Measurements from ENCODE around the gene DPF3. TPM values are rescaled to one million over a fixed set of nuclear protein-coding genes. Genes with fewer than 3 reads are reported as not detected.

Gene DPF3
- total and polyA plus RNA-seq, 8 donors: 1.4 to 3.6 (median 1.9) TPM

GRCh38 chr14:72615451-72616121 is 278.3 kb downstream of the DPF3 start:
- intact Hi-C loops (cut with DNase I): no loop called here
- H3K36me3 ChIP-seq: no peaks in the 10 kb centered on the region
- H3K9me3 ChIP-seq: no peaks in the 10 kb centered on the region
- no peaks in the 10 kb centered on the region for H3K27me3 ChIP-seq
- no peak overlapping the region for H3K27ac ChIP-seq
- no peak for DNase-seq
- H3K4me3 ChIP-seq: no peak overlapping the region
- H3K4me1 ChIP-seq: no peaks in the 10 kb centered on the region
- TF ChIP-seq CTCF (IDR thresholded peaks at IDR 0.05): no peak
- peak; percentile 19 for ATAC-seq

DNA sequence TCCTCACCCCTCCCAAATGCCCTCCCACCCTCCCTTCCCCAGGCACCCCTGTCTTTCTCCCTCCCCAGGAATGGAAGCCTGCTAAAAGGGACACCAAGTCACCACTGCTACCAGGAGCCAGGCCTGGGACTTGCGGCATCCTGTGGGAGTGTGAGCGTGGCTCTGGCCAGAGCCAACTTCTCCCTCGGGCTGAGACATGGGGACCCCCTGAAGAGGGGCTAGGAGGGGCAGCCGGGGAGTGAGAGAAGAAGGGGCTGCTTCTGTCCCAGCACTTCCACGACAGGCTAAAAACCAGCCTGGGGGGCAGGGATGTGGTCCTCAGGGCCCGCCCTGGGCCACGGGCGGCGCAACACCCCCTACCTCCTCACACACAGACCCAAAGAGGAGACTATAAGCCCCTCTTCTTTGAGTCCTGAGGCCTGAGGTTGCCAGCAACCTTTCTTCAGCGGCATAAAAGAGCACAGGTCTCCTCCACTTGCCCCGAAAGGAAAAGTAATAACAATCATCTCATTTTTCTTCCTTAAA is 278.9 kb downstream of the DPF3 start:
- TF ChIP-seq CTCF (IDR thresholded peaks at IDR 0.05): no peak
- ATAC-seq (no peak), DNase-seq (no peak)
- Histone ChIP-seq H3K4me1 (no peaks in the 10 kb centered on the region), H3K27me3 (no peaks in the 10 kb centered on the region), H3K27ac (no peak overlapping the region), H3K36me3 (no peaks in the 10 kb centered on the region), H3K9me3 (no peaks in the 10 kb centered on the region), H3K4me3 (no peak overlapping the region)
- intact Hi-C loops (cut with DNase I): no loop called here

GRCh38 chr14:72614365-72614764 is 279.5 kb downstream of the DPF3 start:
- Histone ChIP-seq H3K36me3 (no peaks in the 10 kb centered on the region), H3K27ac (no peak overlapping the region), H3K9me3 (no peaks in the 10 kb centered on the region), H3K27me3 (no peaks in the 10 kb centered on the region), H3K4me3 (no peak overlapping the region), H3K4me1 (no peaks in the 10 kb centered on the region)
- no peak for ATAC-seq
- intact Hi-C loops (cut with DNase I): no loop called here
- DNase-seq: no peak
- no peak for TF ChIP-seq CTCF (IDR thresholded peaks at IDR 0.05)

DNA sequence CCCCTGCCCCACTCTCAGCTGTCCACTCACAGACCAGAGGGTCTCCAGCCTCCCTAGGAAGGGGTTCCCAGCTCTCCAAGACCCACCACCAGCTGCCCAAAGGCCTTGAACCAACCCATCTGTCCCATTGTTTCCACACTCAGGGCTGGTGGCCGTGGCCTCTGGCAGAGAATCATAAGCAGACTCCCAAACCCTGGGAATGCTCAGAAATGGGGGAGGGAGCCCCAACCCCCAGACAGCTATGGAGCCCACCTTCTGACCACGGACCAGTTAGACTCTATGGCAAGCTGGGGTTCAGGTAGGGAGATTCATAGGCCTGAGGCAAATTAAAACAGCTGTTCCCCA is 280.0 kb downstream of the DPF3 start:
- ATAC-seq: no peak
- H3K4me1 ChIP-seq: no peaks in the 10 kb centered on the region
- TF ChIP-seq CTCF (IDR thresholded peaks at IDR 0.05): no peak
- H3K4me3 ChIP-seq: no peak overlapping the region
- no peaks in the 10 kb centered on the region for H3K36me3 ChIP-seq
- H3K27me3 ChIP-seq: no peaks in the 10 kb centered on the region
- intact Hi-C loops (cut with DNase I): no loop called here
- H3K9me3 ChIP-seq: no peaks in the 10 kb centered on the region
- DNase-seq: no peak
- no peak overlapping the region for H3K27ac ChIP-seq

GRCh38 chr14:72613231-72613974 is 280.5 kb downstream of the DPF3 start:
- Histone ChIP-seq H3K4me3 (no peak overlapping the region), H3K9me3 (no peaks in the 10 kb centered on the region), H3K27ac (no peak overlapping the region), H3K36me3 (no peaks in the 10 kb centered on the region), H3K27me3 (no peaks in the 10 kb centered on the region), H3K4me1 (no peaks in the 10 kb centered on the region)
- TF ChIP-seq CTCF (IDR thresholded peaks at IDR 0.05): no peak
- ATAC-seq (no peak), DNase-seq (peak in 2 of 4 donors; percentile 20 to 45)
- intact Hi-C loops (cut with DNase I): no loop called here

Measured in left lung (tissue), 10 donors.